GM03348 (cell line): Measurements from ENCODE around the gene CCL3.
"Not testable (repeated sequence)": the region's sequence is repeated elsewhere in the genome, so short reads cannot be mapped to it uniquely, and the experiment has no call there.

Source experiments
- DNase-seq: peaks from one replicate; pipeline ENCODE4 v3.0.0; 2012; ENCODE audit warnings: low spot score

The CCL3 gene

GRCh38 chr17:36114971-36115648 is 25.2 kb upstream of the CCL3 start:
- not testable (repeated sequence) for DNase-seq

GRCh38 chr17:36113131-36113530 is 23.2 kb upstream of the CCL3 start:
- not testable (repeated sequence) for DNase-seq

GRCh38 chr17:36112572-36112971 is 22.6 kb upstream of the CCL3 start:
- no peak for DNase-seq

GRCh38 chr17:36111068-36111490 is 21.1 kb upstream of the CCL3 start:
- DNase-seq, result no peak

GRCh38 chr17:36108265-36108664 is 18.3 kb upstream of the CCL3 start:
- DNase-seq, result not testable (repeated sequence)

GRCh38 chr17:36107660-36108059 is 17.7 kb upstream of the CCL3 start:
- no peak for DNase-seq

- DNase-seq, result no peak
These were observed 16.5 kb upstream of the CCL3 start for GRCh38 chr17:36106493-36106835.

GRCh38 chr17:36105781-36106492 is 16.0 kb upstream of the CCL3 start:
- DNase-seq, result no peak

- DNase-seq, result no peak
These were observed 14.8 kb upstream of the CCL3 start for GRCh38 chr17:36104701-36105181.

GRCh38 chr17:36104246-36104645 is 14.3 kb upstream of the CCL3 start:
- not testable (repeated sequence) for DNase-seq

- DNase-seq, result not testable (repeated sequence)
These were observed 13.5 kb upstream of the CCL3 start, which contains the start of gene CCL4 for GRCh38 chr17:36103401-36103975. TSS of gene CCL4 (plus strand) at chr17:36103827. CDS start at chr17:36103906, 79 bp downstream.

- DNase-seq, result not testable (repeated sequence)
These were observed 9.1 kb upstream of the CCL3 start for GRCh38 chr17:36099004-36099403.

- DNase-seq, result no peak
These were observed 6.0 kb upstream of the CCL3 start for GRCh38 chr17:36095992-36096391.

- DNase-seq, result no peak
These were observed 4.8 kb upstream of the CCL3 start for GRCh38 chr17:36094746-36095145.

- no peak for DNase-seq
These were observed 4.3 kb upstream of the CCL3 start for GRCh38 chr17:36094232-36094631.

- DNase-seq, result not testable (repeated sequence)
These were observed 2.8 kb upstream of the CCL3 start for GRCh38 chr17:36092715-36093114.

- DNase-seq, result no peak
These were observed 2.3 kb upstream of the CCL3 start for GRCh38 chr17:36092230-36092629.

GRCh38 chr17:36089339-36089865 is 541 bp downstream of the CCL3 start:
- DNase-seq, result no peak

- no peak for DNase-seq
These were observed 1.1 kb downstream of the CCL3 start for GRCh38 chr17:36088670-36089338.

- not testable (repeated sequence) for DNase-seq
These were observed 1.9 kb downstream of the CCL3 start for GRCh38 chr17:36087897-36088572.

- DNase-seq, result not testable (repeated sequence)
These were observed 2.5 kb downstream of the CCL3 start for GRCh38 chr17:36087471-36087870.

GRCh38 chr17:36086791-36087190 is 3.2 kb downstream of the CCL3 start:
- no peak for DNase-seq
